Measurements from ENCODE around the gene AAMP.

AAMP gene

GRCh38 chr2:218256612-218257350 is 13.2 kb downstream of the AAMP start:
- TF ChIP-seq ZSCAN4 (tag by site-specific recombination; IDR thresholded peaks at IDR 0.05) (no peak), ZNF121 (tag by site-specific recombination; IDR thresholded peaks at IDR 0.05) (peak; percentile 93)
- no peak overlapping the region for H3K27ac ChIP-seq (ENCODE audit: extremely low read depth, low read depth, low read length)
- POLR2A ChIA-PET, result no interaction called here
- peaks cover 21 to 51% of the 10 kb centered on the region in 2 experiments for H3K36me3 ChIP-seq (ENCODE audit: control insufficient read depth in 2 of 2, insufficient read depth in 1 of 2, low read length in 2 of 2)
- H3K4me3 ChIP-seq (ENCODE audit: low read depth, low read length), result no peak overlapping the region
- H3K9me3 ChIP-seq (ENCODE audit: control insufficient read depth, insufficient read depth, low read depth, low read length), result no peaks in the 10 kb centered on the region
- CTCF ChIA-PET, result interaction anchor here (0.6 to 2.1 kb wide), 19 partner anchors 9 to 1002 kb away, joined by 3 to 12 read pairs (median 4); partner anchors contain the start of genes CXCR1 and PNKD
- H3K4me1 ChIP-seq (ENCODE audit: control insufficient read depth, insufficient read depth, low read length), result no peaks in the 10 kb centered on the region; the same call in 1 of the 2 replicates

GRCh38 chr2:218255446-218255845 is 14.5 kb downstream of the AAMP start:
- no peak overlapping the region for H3K4me3 ChIP-seq (ENCODE audit: low read depth, low read length)
- H3K9me3 ChIP-seq (ENCODE audit: control insufficient read depth, insufficient read depth, low read depth, low read length), result no peaks in the 10 kb centered on the region
- no peaks in the 10 kb centered on the region for H3K4me1 ChIP-seq (ENCODE audit: control insufficient read depth, insufficient read depth, low read length)
- no peak for TF ChIP-seq ZNF335 (tag by site-specific recombination; conservative IDR thresholded peaks at IDR 0.05)
- no peak for TF ChIP-seq ZNF488 (tag by site-specific recombination; IDR thresholded peaks at IDR 0.05)
- TF ChIP-seq ZBTB20 (tag by site-specific recombination; IDR thresholded peaks at IDR 0.05), result no peak
- TF ChIP-seq ZNF510 (tag by site-specific recombination; IDR thresholded peaks at IDR 0.05; ENCODE audit: insufficient replicate concordance), result no peak
- TF ChIP-seq HOXC10 (CRISPR knock-in tag; IDR thresholded peaks at IDR 0.05), result no peak
- TF ChIP-seq ZSCAN30 (tag by site-specific recombination; IDR thresholded peaks at IDR 0.05), result no peak
- no peak for TF ChIP-seq ZNF785 (tag by site-specific recombination; IDR thresholded peaks at IDR 0.05)
- no peak for TF ChIP-seq ZNF266 (tag by site-specific recombination; IDR thresholded peaks at IDR 0.05; ENCODE audit: low read depth)
- no peak for TF ChIP-seq KLF10 (tag by site-specific recombination; IDR thresholded peaks at IDR 0.05)
- no peak for TF ChIP-seq REST (tag by site-specific recombination; IDR thresholded peaks at IDR 0.05)
- no peak for TF ChIP-seq ZNF529 (tag by site-specific recombination; IDR thresholded peaks at IDR 0.05; ENCODE audit: insufficient replicate concordance)
- no peak for TF ChIP-seq CTCF (tag by site-specific recombination; IDR thresholded peaks at IDR 0.05)
- TF ChIP-seq PBX3 (CRISPR knock-in tag; IDR thresholded peaks at IDR 0.05), result no peak
- TF ChIP-seq ZNF629 (tag by site-specific recombination; IDR thresholded peaks at IDR 0.05), result no peak
- no peak for TF ChIP-seq ZSCAN4 (tag by site-specific recombination; IDR thresholded peaks at IDR 0.05)
- TF ChIP-seq HIC1 (tag by site-specific recombination; IDR thresholded peaks at IDR 0.05), result no peak
- no peak for TF ChIP-seq ZNF777 (tag by site-specific recombination; IDR thresholded peaks at IDR 0.05; ENCODE audit: borderline replicate concordance)
- ChIA-PET POLR2A (interaction anchor here (0.9 kb wide), 1 partner anchor 15 kb away, joined by 3 read pairs; the partner anchor contains the start of genes AAMP and PNKD), CTCF (interaction anchor here (0.6 to 1.6 kb wide), 4 partner anchors 17 to 324 kb away, joined by 3 read pairs; no protein-coding TSS in a partner anchor)
- no peak overlapping the region for H3K27ac ChIP-seq (ENCODE audit: extremely low read depth, low read depth, low read length)
- H3K36me3 ChIP-seq (ENCODE audit: control insufficient read depth in 2 of 2, insufficient read depth in 1 of 2, low read length in 2 of 2), result peaks cover 30 to 64% of the 10 kb centered on the region in 2 experiments

Data from HEK293 (cell line).